AG10803 (cell line): ENCODE results near the gene CS.

Source experiments
- DNase-seq: peaks from one replicate; pipeline ENCODE4 v3.0.0; 2010; ENCODE audit warnings: low read depth
- H3K4me3 ChIP-seq: 2 replicates; pipeline ENCODE4 v1.5.1; 2011; ENCODE audit warnings: mild to moderate bottlenecking, low read length, control low read depth
- CTCF ChIP-seq: conservative IDR thresholded peaks from 2 replicates; pipeline ENCODE4 v1.5.1; 2011; ENCODE audit warnings: mild to moderate bottlenecking, low read length, control low read depth, inconsistent platforms

CS gene

GRCh38 chr12:56255671-56256070 is 44.5 kb downstream of the CS start:
- no peak for DNase-seq
- H3K4me3 ChIP-seq: no peak overlapping the region
- TF ChIP-seq CTCF: no peak

- no peak overlapping the region for H3K4me3 ChIP-seq
- TF ChIP-seq CTCF: no peak
- no peak for DNase-seq
These were observed 47.0 kb downstream of the CS start for GRCh38 chr12:56253091-56253490.

- no peak for TF ChIP-seq CTCF
- no peak for DNase-seq
- H3K4me3 ChIP-seq: no peak overlapping the region
These were observed 47.5 kb downstream of the CS start for GRCh38 chr12:56252649-56253048.

- no peak overlapping the region for H3K4me3 ChIP-seq
- DNase-seq: no peak
- no peak for TF ChIP-seq CTCF
These were observed 51.4 kb downstream of the CS start for GRCh38 chr12:56248711-56249110.

GRCh38 chr12:56247923-56248322 is 52.2 kb downstream of the CS start:
- no peak for DNase-seq
- TF ChIP-seq CTCF: no peak
- no peak overlapping the region for H3K4me3 ChIP-seq

GRCh38 chr12:56244494-56244893 is 55.6 kb downstream of the CS start:
- H3K4me3 ChIP-seq: no peak overlapping the region
- DNase-seq: no peak
- TF ChIP-seq CTCF: no peak

- no peak for TF ChIP-seq CTCF
- no peak overlapping the region for H3K4me3 ChIP-seq
These were observed 56.4 kb downstream of the CS start for GRCh38 chr12:56243731-56244181.

More at GRCh38 chr12:56243731-56244181, 56.4 kb downstream of the CS start:
- no peak for DNase-seq
